ENCODE measurements around the gene GPANK1.

DNA sequence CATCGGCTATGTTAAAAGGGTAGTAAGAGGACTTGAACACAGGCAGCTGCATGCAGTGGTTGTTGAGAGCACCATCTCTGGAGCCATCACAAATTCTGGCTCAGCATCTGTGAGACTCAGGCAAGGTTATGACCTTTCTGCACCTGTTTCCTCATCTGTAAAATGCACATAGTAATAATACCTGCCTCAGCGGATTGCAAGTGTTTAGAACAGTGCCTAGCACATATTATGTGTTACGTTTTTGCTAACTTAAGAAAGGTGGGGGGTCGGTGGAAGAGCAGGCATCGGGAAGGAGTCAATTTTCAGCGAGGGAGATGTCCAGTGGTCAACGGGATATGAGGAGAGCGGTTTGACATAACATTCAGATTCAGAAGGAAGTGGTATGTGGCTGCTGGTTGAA, 13.2 kb upstream of the GPANK1 start:
- TF ChIP-seq, protein P1, sequence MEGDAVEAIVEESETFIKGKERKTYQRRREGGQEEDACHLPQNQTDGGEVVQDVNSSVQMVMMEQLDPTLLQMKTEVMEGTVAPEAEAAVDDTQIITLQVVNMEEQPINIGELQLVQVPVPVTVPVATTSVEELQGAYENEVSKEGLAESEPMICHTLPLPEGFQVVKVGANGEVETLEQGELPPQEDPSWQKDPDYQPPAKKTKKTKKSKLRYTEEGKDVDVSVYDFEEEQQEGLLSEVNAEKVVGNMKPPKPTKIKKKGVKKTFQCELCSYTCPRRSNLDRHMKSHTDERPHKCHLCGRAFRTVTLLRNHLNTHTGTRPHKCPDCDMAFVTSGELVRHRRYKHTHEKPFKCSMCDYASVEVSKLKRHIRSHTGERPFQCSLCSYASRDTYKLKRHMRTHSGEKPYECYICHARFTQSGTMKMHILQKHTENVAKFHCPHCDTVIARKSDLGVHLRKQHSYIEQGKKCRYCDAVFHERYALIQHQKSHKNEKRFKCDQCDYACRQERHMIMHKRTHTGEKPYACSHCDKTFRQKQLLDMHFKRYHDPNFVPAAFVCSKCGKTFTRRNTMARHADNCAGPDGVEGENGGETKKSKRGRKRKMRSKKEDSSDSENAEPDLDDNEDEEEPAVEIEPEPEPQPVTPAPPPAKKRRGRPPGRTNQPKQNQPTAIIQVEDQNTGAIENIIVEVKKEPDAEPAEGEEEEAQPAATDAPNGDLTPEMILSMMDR (IDR thresholded peaks at IDR 0.05): no peak
- no peak for TF ChIP-seq EZH2 (IDR thresholded peaks at IDR 0.05; ENCODE audit: borderline replicate concordance, insufficient read depth, low read depth, low read length, poor library complexity, severe bottlenecking)

Measured in B cell (primary cell).